H1 (cell line): ENCODE results near the gene TPBGL.

Source experiments
- CBX5 ChIP-seq: fragments of 300-800, 300-1000 bp; sonication (generic); IDR thresholded peaks from 2 replicates; pipeline ENCODE4 v1.7.1; 2016; ENCODE audit warnings: antibody characterized with exemption, low read length, low read depth
- CBX8 ChIP-seq: fragments of 300-800, 300-1000 bp; sonication (generic); IDR thresholded peaks from 2 replicates; pipeline ENCODE4 v1.7.1; 2016; ENCODE audit warnings: low read depth, low read length, borderline replicate concordance
- CTCF ChIP-seq, 3 experiments: IDR thresholded peaks; 1 replicate in 2 of 3; 2 replicates in 1 of 3; pipeline versions ENCODE4 v1.5.1 to v1.6.1; 2011; ENCODE audit warnings: low read length in 3 of 3, mild to moderate bottlenecking in 3 of 3, inconsistent platforms in 2 of 3, low read depth in 1 of 3, moderate library complexity in 1 of 3; ENCODE audit not compliant: insufficient read depth in 1 of 3; ENCODE audit errors: control extremely low read depth in 1 of 3
- EGR1 ChIP-seq: IDR thresholded peaks from 2 replicates; pipeline ENCODE4 v1.6.1; 2011; ENCODE audit warnings: low read depth, low read length, borderline replicate concordance
- RFX5 ChIP-seq: IDR thresholded peaks from 2 replicates; pipeline ENCODE4 v1.6.1; 2011; ENCODE audit warnings: low read depth, low read length, improper control_type of control experiment, borderline replicate concordance
- SIN3A ChIP-seq, 2 experiments: IDR thresholded peaks in 1 of 2; conservative IDR thresholded peaks in 1 of 2; 2 replicates each; pipeline ENCODE4 v1.6.1; 2011 to 2012; ENCODE audit warnings: low read length in 2 of 2, improper control_type of control experiment in 1 of 2, low read depth in 1 of 2, mild to moderate bottlenecking in 1 of 2
- TF ChIP-seq, protein P1 (sequence below): IDR thresholded peaks from 2 replicates; pipeline ENCODE4 v1.6.1; 2011; ENCODE audit warnings: low read depth, mild to moderate bottlenecking, low read length; ENCODE audit not compliant: insufficient read depth

- TF ChIP-seq CTCF (IDR thresholded peaks at IDR 0.05; ENCODE audit: control extremely low read depth in 1 of 3, insufficient read depth in 1 of 3, low read depth in 1 of 3, low read length in 3 of 3), result no peak
- TF ChIP-seq, protein P1, sequence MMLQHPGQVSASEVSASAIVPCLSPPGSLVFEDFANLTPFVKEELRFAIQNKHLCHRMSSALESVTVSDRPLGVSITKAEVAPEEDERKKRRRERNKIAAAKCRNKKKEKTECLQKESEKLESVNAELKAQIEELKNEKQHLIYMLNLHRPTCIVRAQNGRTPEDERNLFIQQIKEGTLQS, result no peak
- TF ChIP-seq RFX5, result no peak
- TF ChIP-seq SIN3A (conservative IDR thresholded peaks at IDR 0.05 in 1 of 2, IDR thresholded peaks at IDR 0.05 in 1 of 2; ENCODE audit: low read depth in 1 of 2, low read length in 2 of 2), result no peak
- TF ChIP-seq EGR1, result no peak
- TF ChIP-seq CBX8, result no peak
- no peak for TF ChIP-seq CBX5
These were observed 11.1 kb upstream of the TPBGL start for GRCh38 chr11:75229466-75229865.
